ENCODE results near the gene OR2AK2.

Gene OR2AK2

GRCh38 chr1:247964933-247965332 lies at the start of gene OR2AK2:
Gene OR2AK2 (plus strand): TSS chr1:247965233. CDS start chr1:247965377, 144 bp downstream.
- H3K4me3 ChIP-seq (ENCODE audit: control insufficient read depth, low read depth, low read length), result no peak within 1 kb of the TSS
- no peak for TF ChIP-seq CTCF (IDR thresholded peaks at IDR 0.05; ENCODE audit: control insufficient read depth, insufficient read depth, low read depth, low read length, missing control alignments)
- no peak for DNase-seq (ENCODE audit: low read depth)

DNA sequence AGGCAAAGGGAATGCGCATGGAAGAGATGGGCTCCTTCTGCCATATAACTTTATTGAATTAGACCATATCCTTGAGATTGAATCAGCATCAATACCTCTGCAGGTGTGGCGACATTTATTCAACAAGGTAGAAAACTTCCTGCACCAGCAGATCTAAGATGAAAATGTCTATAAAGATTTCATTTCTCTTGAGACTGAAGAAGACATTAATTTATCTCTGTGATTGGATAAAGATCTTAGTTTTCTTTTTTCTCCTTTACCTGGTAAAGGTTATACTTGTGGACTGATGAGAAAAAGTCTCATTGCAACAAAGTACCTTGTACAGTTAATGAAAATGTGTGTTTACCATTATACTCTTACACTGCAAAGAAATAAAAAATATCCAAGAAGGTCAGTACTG lies 45.1 kb upstream of the OR2AK2 start, which contains the start of gene OR2T8:
OR2T8 (plus strand) TSS at position 301 of the 400 bp plus-strand sequence. CDS start 766 bp downstream, outside the sequence.
- DNase-seq (ENCODE audit: low read depth), result no peak
- no peak within 1 kb of the TSS for H3K4me3 ChIP-seq (ENCODE audit: control insufficient read depth, low read depth, low read length)
- TF ChIP-seq CTCF (IDR thresholded peaks at IDR 0.05; ENCODE audit: control insufficient read depth, insufficient read depth, low read depth, low read length, missing control alignments), result no peak

- H3K4me3 ChIP-seq (ENCODE audit: control insufficient read depth, low read depth, low read length), result no peak overlapping the region
- TF ChIP-seq CTCF (IDR thresholded peaks at IDR 0.05; ENCODE audit: control insufficient read depth, insufficient read depth, low read depth, low read length, missing control alignments), result no peak
- no peak for DNase-seq (ENCODE audit: low read depth)
Observed at GRCh38 chr1:247923941-247924340, 41.1 kb upstream of the OR2AK2 start.

DNA sequence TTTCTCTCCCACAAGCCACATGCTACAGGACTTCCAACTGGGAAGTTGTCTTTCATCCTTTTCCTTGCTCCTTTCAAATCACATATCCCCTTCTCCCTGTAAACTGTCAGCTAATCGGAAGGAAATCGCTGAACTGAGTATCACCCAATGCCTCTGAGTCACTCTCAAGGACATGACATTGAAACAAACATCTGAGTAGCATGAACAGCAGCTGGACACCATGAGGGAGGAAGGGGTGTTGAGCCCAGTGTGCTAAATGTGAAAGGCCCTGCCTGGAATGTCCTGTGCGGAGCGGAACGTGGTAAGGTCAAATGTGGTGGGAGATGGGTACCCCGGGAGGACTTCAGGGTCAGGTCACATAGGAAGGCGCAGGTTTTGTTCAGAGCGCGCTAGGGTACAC lies 40.2 kb upstream of the OR2AK2 start, which contains the start of gene OR2AJ1:
OR2AJ1 (plus strand) TSS at position 22 of the 400 bp plus-strand sequence. CDS start 8,880 bp downstream, outside the sequence.
- TF ChIP-seq CTCF (IDR thresholded peaks at IDR 0.05; ENCODE audit: control insufficient read depth, insufficient read depth, low read depth, low read length, missing control alignments), result no peak
- H3K4me3 ChIP-seq (ENCODE audit: control insufficient read depth, low read depth, low read length), result no peak within 1 kb of the TSS
- no peak for DNase-seq (ENCODE audit: low read depth)

- TF ChIP-seq CTCF (IDR thresholded peaks at IDR 0.05; ENCODE audit: control insufficient read depth, insufficient read depth, low read depth, low read length, missing control alignments), result no peak
Observed at GRCh38 chr1:247933989-247934388, 31.0 kb upstream of the OR2AK2 start.

GRCh38 chr1:247935781-247936180 lies 29.3 kb upstream of the OR2AK2 start:
- DNase-seq (ENCODE audit: low read depth), result no peak
- TF ChIP-seq CTCF (IDR thresholded peaks at IDR 0.05; ENCODE audit: control insufficient read depth, insufficient read depth, low read depth, low read length, missing control alignments), result no peak

More at GRCh38 chr1:247933989-247934388, 31.0 kb upstream of the OR2AK2 start:
- DNase-seq (ENCODE audit: low read depth), result no peak
- H3K4me3 ChIP-seq (ENCODE audit: control insufficient read depth, low read depth, low read length), result no peak overlapping the region

More at GRCh38 chr1:247935781-247936180, 29.3 kb upstream of the OR2AK2 start:
- H3K4me3 ChIP-seq (ENCODE audit: control insufficient read depth, low read depth, low read length), result no peak overlapping the region

Measured in AG09309 (cell line).